Left renal pelvis (tissue), 4 donors: ENCODE measurements around the gene INPP5E. TPM values are rescaled to one million over a fixed set of nuclear protein-coding genes. Genes with fewer than 3 reads are reported as not detected.

ENCODE experiments used
- DNase-seq, 4 donors: peaks; one replicate each; pipeline ENCODE4 v3.0.0-alpha.2; 2013; ENCODE audit warnings: low read depth in 4 of 4, low spot score in 3 of 4
- polyA plus RNA-seq, 4 donors: library from polyadenylated mRNA; unstranded; fragments of 120-200 nt; gene quantifications; one replicate each; pipeline ENCODE4 v1.2.1, GENCODE V29; 2013; ENCODE audit not compliant: insufficient read length in 4 of 4

Gene INPP5E, protein sequence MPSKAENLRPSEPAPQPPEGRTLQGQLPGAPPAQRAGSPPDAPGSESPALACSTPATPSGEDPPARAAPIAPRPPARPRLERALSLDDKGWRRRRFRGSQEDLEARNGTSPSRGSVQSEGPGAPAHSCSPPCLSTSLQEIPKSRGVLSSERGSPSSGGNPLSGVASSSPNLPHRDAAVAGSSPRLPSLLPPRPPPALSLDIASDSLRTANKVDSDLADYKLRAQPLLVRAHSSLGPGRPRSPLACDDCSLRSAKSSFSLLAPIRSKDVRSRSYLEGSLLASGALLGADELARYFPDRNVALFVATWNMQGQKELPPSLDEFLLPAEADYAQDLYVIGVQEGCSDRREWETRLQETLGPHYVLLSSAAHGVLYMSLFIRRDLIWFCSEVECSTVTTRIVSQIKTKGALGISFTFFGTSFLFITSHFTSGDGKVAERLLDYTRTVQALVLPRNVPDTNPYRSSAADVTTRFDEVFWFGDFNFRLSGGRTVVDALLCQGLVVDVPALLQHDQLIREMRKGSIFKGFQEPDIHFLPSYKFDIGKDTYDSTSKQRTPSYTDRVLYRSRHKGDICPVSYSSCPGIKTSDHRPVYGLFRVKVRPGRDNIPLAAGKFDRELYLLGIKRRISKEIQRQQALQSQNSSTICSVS
- polyA plus RNA-seq, result 10 to 100 TPM; 10.2 to 18.8 (median 13.1) TPM

DNA sequence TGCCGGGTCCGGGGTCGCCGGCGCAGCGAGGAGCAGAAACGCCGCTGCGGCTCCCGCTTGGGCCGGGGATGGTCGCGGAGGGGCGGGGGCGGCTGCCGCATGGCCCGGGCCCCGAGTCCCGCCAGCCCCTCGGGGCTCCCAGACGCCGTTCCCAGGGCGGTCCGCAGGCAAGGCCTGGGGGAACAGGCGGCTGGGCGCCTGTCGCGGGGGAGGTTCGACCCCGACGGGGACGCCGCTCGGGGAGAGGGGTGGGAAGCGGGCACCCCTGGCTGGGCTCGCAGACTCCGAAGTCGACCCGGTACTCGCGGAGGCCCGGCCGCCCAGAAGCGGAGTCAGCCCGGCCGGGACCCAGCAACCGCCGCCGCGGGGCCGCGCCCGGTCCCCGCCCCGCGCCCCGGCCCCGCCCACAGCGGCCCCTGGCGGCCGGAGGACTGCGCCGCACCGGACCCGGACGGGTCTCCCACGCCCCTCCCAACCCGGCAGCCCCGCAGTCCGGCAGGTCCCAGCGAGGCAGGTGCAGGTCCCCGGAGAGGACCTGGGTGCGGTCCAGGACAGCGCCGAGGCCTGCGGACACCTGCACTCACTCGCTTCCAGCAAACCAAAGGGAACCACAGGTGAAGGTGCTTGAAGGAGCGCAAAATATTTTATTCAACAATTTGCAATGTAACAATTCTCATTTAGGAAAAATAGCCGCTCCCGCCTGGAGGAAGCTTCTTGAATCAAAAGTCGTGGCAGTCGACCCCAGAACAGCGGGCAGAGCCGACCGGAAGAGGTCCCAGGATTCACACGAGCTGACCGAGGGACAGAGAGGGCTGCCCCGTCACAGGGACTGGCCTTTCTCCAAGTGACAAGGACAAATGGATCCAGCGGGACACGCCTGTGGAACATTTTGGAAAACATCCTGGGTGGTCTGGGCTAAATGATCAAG, at the start of gene INPP5E:
Gene INPP5E, minus strand, starts transcription at position 365 of the 928 bp plus-strand sequence. CDS start 426 bp downstream, outside the sequence.
- DNase-seq, result peak; percentile 19 to 57 (median 47)

DNA sequence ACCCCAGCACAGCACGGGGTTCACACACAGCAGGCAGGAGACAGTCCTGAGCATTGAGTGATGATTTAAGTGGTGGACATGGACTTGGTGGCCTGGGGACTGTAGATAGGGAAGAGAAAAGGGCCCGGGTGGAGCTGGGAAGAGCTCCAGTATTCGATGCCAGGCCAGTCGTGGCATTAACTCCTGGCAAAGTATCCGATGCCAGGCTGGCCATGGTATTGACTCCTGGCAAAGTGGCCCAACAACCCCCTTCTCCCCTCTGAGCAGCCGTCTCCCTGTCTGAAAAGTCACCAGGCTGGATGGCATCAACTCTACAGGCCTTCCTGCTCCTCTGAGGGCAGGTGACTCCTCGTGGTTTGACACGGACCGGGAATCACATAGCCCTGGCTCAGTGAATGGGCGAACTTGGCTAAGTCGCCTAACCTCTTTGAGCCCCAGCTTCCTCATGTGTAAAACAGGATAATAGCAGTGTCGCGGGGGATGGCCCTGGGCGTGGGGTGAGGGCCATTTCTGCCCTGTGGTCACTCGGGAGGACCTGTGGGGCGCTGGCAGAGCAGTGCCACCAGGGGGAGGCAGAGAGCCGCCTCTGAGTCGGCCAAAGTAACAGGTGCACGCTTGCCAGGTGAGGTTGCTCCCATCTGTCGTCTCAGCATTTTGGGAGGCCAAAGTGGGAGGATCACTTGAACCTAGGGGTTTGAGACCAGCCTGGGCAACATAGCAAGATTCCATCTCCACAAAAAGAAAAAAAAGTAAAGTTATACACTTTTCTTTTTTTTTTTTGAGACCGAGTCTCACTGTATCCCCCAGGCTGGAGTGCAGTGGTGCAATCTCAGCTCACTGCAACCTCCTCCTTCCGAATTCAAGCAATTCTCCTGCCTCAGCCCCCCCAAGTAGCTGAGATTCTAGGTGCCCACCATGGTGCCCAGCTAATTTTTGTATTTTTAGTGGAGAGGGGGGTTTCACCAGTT, 48.9 kb upstream of the INPP5E start:
- no peak for DNase-seq

DNA sequence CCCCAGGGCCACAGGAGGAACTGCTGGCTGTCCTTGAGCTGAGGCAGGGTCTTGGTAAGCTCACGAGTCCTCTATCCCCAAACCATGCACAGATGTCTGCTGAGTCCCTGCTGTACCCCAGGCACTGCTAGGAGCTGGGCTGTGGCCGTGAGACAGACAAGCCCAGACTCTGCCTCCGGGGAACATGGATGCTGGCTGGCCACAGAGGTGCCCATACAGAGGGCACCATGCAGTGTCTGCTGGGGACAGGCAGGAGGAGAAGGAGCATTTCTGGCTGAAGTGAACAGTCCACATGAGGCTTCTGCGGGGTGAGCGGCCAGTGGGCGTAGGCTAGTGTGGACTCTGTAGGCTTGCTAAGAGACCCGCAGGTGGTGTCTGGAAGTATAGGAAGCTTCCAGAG, 48.0 kb upstream of the INPP5E start:
- DNase-seq, result no peak

DNA sequence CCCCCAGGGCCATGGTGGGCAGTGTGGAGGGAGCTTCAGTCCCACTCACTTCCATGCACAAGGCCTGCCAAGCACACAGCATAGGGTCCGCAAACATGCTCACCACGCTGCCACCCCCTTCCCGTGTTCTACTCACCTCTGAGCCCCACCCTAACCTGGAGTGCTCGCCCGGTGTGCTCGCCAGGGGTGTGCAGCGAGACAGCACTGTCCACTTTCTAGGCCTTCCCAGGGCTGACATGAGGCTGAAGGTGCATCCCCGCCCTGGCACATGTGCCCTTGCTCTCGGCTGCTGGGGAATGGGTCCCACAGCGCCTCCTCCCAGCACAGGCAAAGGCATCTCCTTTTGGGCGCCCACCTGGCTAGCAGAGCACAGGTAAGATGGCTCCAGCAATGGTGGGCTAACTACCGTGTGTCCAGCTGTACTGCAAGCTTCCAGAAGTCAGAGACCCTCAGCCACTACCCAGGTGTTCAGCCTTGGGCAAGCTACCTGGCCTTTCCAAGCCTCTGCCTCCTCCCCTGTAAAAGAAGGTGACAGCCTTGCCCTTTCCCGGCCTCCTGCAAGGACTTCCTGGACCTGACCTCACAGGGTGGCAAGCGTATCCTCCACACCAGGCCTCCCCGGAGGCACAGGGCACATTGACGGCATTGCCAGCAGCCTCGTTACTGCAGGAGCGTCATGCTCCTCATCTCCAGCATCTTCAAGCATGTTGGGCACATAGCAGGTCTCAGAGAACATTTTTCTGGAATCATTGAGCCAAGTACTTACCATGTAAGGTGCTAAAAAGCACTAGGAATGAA, 47.4 kb upstream of the INPP5E start:
- no peak for DNase-seq

DNA sequence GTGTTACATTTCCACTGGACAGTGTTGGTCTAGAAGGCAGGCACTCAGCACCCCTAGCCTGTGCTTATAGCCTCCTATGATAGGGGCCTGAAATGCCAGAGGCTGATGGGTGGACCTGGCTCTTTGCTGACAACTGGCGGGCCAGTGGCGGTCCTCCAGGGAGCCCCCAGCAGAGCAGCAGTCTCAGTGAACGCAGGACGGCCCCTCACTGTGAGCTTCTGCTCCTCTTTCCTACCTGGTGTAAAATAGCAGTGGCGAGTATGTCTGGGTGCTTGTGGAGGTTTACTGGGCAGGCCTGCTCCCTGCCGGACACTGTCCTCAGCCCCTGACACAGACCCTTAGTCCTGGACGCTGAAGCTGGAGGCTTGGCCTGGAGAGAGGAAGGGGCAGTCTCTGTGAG, 46.5 kb upstream of the INPP5E start:
- no peak for DNase-seq

- peak in 3 of 4 donors; percentile 50 to 63 (median 56) for DNase-seq
Observed at GRCh38 chr9:136485049-136486045, 45.7 kb upstream of the INPP5E start.

DNA sequence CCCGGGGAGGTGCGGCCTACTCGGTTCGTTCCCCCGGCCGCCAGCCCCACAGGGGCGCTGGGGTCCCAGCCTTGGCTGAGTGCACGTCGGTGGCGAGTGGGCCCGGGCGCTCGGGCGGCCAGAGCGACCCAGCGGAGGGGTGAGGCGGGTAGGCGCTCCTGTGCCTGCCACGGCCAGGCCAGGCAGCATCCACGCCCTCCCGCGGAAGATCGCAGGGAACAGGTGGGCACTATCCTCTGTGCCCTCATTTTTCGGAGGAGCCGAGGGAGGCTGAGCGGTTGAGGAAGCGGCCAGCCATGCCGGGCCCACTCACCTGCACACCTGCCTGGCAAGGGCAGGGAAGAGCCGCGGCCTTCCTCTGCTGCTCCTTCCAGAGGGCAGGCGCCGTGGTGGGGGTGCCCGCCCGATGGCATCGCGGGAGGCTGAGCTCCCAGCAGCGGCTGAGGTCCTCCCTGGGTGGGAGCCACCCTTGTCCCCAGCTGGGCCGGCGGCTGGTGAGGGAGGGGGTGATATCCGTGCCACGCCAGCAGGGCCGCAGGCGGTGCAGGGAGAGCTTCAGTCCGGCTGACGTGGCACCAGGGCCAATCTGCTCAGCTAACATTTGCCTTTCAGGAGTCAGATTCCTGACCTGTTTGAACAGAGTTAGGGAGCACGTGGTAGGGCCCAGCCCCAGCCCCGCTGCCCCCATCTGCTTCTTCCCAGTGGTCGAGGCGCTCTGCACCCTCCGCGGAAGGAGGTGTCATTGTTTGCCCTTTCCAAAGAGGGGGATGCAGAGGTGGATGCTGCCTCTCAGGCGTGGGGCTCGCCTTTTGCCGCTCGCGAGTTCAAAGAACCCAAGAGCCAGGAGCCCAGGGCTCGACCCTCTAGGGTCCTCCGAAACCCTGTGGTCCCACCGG, 44.8 kb upstream of the INPP5E start:
- no peak for DNase-seq

DNA sequence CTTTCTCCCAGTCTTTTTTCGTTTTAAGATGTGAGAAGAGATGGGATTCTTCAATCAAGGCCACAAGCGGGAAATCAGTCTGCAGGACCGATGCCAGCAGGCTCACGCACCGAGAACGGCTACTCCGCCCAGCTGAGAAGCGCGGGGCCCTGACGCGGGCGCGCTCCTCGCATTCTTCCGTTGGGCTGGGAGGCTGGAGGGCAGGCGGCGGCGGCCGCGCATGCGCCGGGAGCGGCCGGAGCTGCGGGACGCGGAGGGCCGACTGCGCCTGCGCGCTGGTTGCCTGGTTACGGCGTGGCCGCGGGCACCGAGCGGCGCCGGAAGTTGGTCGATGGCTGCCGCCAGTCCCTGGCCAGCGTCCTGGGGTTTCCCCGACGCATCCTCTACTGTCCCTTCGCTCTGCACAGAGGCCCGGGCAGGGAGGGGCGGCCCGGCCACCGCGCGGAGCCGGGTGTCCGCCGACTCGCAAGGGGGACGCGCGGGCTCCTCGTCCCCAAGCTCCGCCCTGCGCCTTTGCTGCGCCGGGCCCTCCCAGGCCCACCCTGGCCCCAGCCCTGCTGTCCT, 44.0 kb upstream of the INPP5E start:
- peak; percentile 78 to 84 (median 81) for DNase-seq

- peak; percentile 96 to 97 (median 96) for DNase-seq
Observed at GRCh38 chr9:136482793-136483588, 43.3 kb upstream of the INPP5E start, which contains the start of gene SEC16A. SEC16A (minus strand) TSS chr9:136483040; CDS start chr9:136477615, 5,425 bp downstream.

GRCh38 chr9:136482046-136482792, 42.6 kb upstream of the INPP5E start:
- DNase-seq, result no peak

DNA sequence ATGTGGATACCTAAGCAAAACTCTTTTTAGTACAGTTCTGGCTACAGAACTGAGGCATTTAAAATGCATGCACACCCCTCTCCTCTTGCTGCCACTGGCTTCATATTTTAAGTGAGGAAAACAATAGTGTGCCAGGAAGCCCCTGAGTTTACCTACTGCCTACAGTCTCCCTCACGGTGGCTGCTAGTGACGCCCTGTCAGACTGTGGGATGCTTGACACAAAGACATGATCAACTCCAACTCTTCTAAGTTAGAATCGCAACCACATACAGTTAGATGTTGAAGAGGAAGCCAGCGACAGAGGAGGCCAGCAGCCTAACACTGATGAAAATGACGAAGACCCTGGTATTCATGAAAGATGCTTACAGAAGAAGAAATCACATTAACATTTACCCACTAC, 41.9 kb upstream of the INPP5E start:
- DNase-seq, result no peak

DNA sequence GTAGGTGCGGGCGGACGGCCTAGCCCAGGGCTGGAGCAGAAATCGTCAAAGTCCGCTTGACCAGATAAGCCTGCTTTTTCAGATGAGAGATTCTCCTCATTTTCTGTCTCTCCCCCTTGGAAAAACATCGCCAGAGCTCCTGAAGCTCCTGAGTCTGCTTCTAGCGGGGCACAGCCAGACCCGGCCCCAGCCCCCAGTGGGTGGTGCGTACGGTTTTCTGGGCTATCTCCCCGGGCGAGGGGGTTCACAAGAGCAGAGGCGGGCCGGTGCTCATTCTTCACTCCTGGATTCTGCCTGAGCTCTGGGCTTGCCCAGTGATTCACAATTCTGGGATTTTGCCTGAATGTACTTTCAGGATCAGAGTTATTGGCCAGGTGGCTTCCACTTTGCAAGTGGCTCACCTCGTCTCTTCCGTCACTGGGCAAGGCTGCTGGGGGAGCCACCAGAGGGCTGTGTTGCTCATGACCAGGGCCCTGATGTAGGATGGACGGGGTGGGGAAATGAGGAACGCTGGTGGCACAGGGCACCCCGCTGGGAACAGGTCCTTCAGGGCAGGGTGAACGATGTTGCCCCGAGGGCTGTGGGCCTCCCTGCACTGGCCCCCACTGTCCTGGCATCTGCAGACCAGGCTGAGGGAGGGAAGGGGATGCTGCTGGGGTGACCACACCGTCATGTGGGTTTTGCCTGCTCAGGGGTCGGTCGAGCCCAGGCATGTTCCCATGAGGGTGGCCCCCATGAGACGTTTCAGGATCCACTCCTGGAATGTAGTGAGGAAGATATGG, 36.9 kb upstream of the INPP5E start:
- DNase-seq, result no peak

- no peak for DNase-seq
Observed at GRCh38 chr9:136474974-136475865, 35.6 kb upstream of the INPP5E start.
